ENCODE measurements around the gene RAB37.

GRCh38 chr17:74768069-74768762 is 31.2 kb downstream of the RAB37 start:
- TF ChIP-seq SMC3 (conservative IDR thresholded peaks at IDR 0.05; ENCODE audit: poor library complexity) (no peak), CTCF (IDR thresholded peaks at IDR 0.05; ENCODE audit: poor library complexity, severe bottlenecking) (no peak), POLR2AphosphoS5 (IDR thresholded peaks at IDR 0.05) (no peak), MXI1 (conservative IDR thresholded peaks at IDR 0.05; ENCODE audit: poor library complexity, severe bottlenecking) (no peak)
